Endothelial cell of umbilical vein (primary cell): ENCODE data around the gene LRFN5.

ENCODE experiments used
- CTCF ChIP-seq, 2 donors: IDR thresholded peaks; 1 replicate in 1 of 2; 2 replicates in 1 of 2; pipeline ENCODE4 v1.5.1; 2011; ENCODE audit warnings: low read length in 2 of 2, mild to moderate bottlenecking in 2 of 2, moderate library complexity in 2 of 2, control low read depth in 1 of 2, inconsistent platforms in 1 of 2, low read depth in 1 of 2; ENCODE audit not compliant: insufficient read depth in 1 of 2; ENCODE audit errors: extremely low read depth in 1 of 2
- EZH2 ChIP-seq: IDR thresholded peaks from 2 replicates; pipeline ENCODE4 v1.6.1; 2012; ENCODE audit warnings: borderline replicate concordance, low read depth, mild to moderate bottlenecking, moderate library complexity, low read length, inconsistent platforms; ENCODE audit not compliant: severe bottlenecking
- FOS ChIP-seq: IDR thresholded peaks from 2 replicates; pipeline ENCODE4 v1.6.1; 2011; ENCODE audit warnings: mild to moderate bottlenecking, low read length, moderate library complexity, borderline replicate concordance; ENCODE audit not compliant: insufficient read depth
- GATA2 ChIP-seq: IDR thresholded peaks from 2 replicates; pipeline ENCODE4 v1.7.0; 2011; ENCODE audit warnings: low read depth, mild to moderate bottlenecking, moderate library complexity, mixed read lengths, low read length; ENCODE audit not compliant: insufficient read length, insufficient read depth
- JUN ChIP-seq: IDR thresholded peaks from 2 replicates; pipeline ENCODE4 v1.6.1; 2011; ENCODE audit warnings: borderline replicate concordance, low read depth; ENCODE audit not compliant: insufficient read length, insufficient read depth
- MAX ChIP-seq: IDR thresholded peaks from 2 replicates; pipeline ENCODE4 v1.6.1; 2011; ENCODE audit not compliant: insufficient read depth, insufficient read length
- MYC ChIP-seq: IDR thresholded peaks from one replicate; pipeline ENCODE4 v1.6.1; 2011; ENCODE audit warnings: mild to moderate bottlenecking, low read depth, low read length
- POLR2A ChIP-seq: IDR thresholded peaks from 2 replicates; pipeline ENCODE4 v1.6.1; 2012; ENCODE audit warnings: low read depth, mild to moderate bottlenecking, control low read depth, low read length
- POLR2AphosphoS5 ChIP-seq: IDR thresholded peaks from 2 replicates; pipeline ENCODE4 v1.6.1; 2012; ENCODE audit warnings: low read depth, mild to moderate bottlenecking, control low read depth, low read length, moderate library complexity; ENCODE audit not compliant: insufficient read depth

GRCh38 chr14:41873686-41874317, 267.1 kb downstream of the LRFN5 start:
- TF ChIP-seq CTCF (IDR thresholded peaks at IDR 0.05; ENCODE audit: extremely low read depth in 1 of 2, insufficient read depth in 1 of 2, low read depth in 1 of 2, low read length in 2 of 2): no peak
- TF ChIP-seq POLR2AphosphoS5: no peak
- TF ChIP-seq POLR2A: no peak
- no peak for TF ChIP-seq EZH2
- no peak for TF ChIP-seq MAX
- no peak for TF ChIP-seq JUN
- TF ChIP-seq GATA2: no peak
- TF ChIP-seq FOS: no peak
- no peak for TF ChIP-seq MYC
